HEK293 (cell line): Measurements from ENCODE around the gene ADRA1B.

Source experiments
- CTCF ChIP-seq: fragments of 450-650 bp; formaldehyde crosslinking; IDR thresholded peaks from 2 replicates; pipeline ENCODE4 v1.5.1; 2016; ENCODE audit warnings: missing biosample characterization, missing genetic modification characterization
- ZNF555 ChIP-seq: fragments of 450-650 bp; formaldehyde crosslinking; conservative IDR thresholded peaks from 2 replicates; pipeline ENCODE4 v1.5.1; 2017; ENCODE audit warnings: missing biosample characterization, mild to moderate bottlenecking, missing genetic modification characterization, inconsistent platforms

- no peak for TF ChIP-seq ZNF555 (tag by site-specific recombination)
- TF ChIP-seq CTCF (tag by site-specific recombination), result no peak
These were observed 37.3 kb downstream of the ADRA1B start for GRCh38 chr5:159953609-159954008.
